CD14-positive monocyte (primary cell): ENCODE data around the gene SPRY2. TPM values are rescaled to one million over a fixed set of nuclear protein-coding genes. Genes with fewer than 3 reads are reported as not detected.

Source experiments
- DNase-seq, 3 donors: peaks; one replicate each; pipeline ENCODE4 v3.0.0-alpha.2; 2011 to 2022
- H2AFZ ChIP-seq: 2 replicates; pipeline ENCODE4 v1.6.0; 2012; ENCODE audit warnings: mild to moderate bottlenecking, low read depth, low read length, inconsistent platforms; ENCODE audit not compliant: insufficient read depth, poor library complexity, severe bottlenecking
- H3K27ac ChIP-seq, 2 donors: 1 replicate in 1 of 2; 2 replicates in 1 of 2; pipeline ENCODE4 v1.5.1; 2012 to 2013; ENCODE audit warnings: low read length in 2 of 2, control low read depth in 1 of 2, inconsistent platforms in 1 of 2, low read depth in 1 of 2, mild to moderate bottlenecking in 1 of 2
- H3K27me3 ChIP-seq, 2 donors: one replicate each; pipeline versions ENCODE4 v1.6.0 to v1.6.1; 2011 to 2013; ENCODE audit warnings: low read length in 2 of 2; ENCODE audit not compliant: control insufficient read depth in 2 of 2, insufficient read depth in 2 of 2
- H3K36me3 ChIP-seq, 2 donors: replicated peaks in 1 of 2; 1 replicate in 1 of 2; 2 replicates in 1 of 2; pipeline versions ENCODE4 v1.5.1 to v1.6.1; 2012 to 2013; ENCODE audit warnings: low read length in 2 of 2, control low read depth in 1 of 2, inconsistent platforms in 1 of 2, mild to moderate bottlenecking in 1 of 2; ENCODE audit not compliant: insufficient read depth in 2 of 2, control insufficient read depth in 1 of 2
- H3K4me1 ChIP-seq, 2 donors: 1 replicate in 1 of 2; 2 replicates in 1 of 2; pipeline versions ENCODE4 v1.5.1 to v1.6.1; 2012 to 2013; ENCODE audit warnings: low read length in 2 of 2, control low read depth in 1 of 2, inconsistent platforms in 1 of 2, mild to moderate bottlenecking in 1 of 2, moderate library complexity in 1 of 2; ENCODE audit not compliant: insufficient read depth in 2 of 2, control insufficient read depth in 1 of 2
- H3K4me2 ChIP-seq: replicated peaks from 2 replicates; pipeline ENCODE3; 2012; ENCODE audit warnings: low read length, moderate library complexity, mild to moderate bottlenecking; ENCODE audit not compliant: poor library complexity, severe bottlenecking; ENCODE audit errors: extremely low read depth
- H3K4me3 ChIP-seq, 3 experiments: fragments of 200-600 bp in 1 of 3; sonication (generic) in 1 of 3; replicated peaks in 1 of 3; 1 replicate in 2 of 3; 2 replicates in 1 of 3; pipeline ENCODE4 v1.5.1; 2011 to 2013; ENCODE audit warnings: low read length in 3 of 3, mild to moderate bottlenecking in 3 of 3, control low read depth in 2 of 3, low read depth in 2 of 3, inconsistent platforms in 1 of 3, moderate library complexity in 1 of 3
- H3K79me2 ChIP-seq: 2 replicates; pipeline ENCODE4 v1.6.0; 2012; ENCODE audit warnings: mild to moderate bottlenecking, control low read depth, inconsistent platforms, low read length, moderate library complexity; ENCODE audit not compliant: insufficient read depth
- H3K9ac ChIP-seq: 2 replicates; pipeline ENCODE4 v1.6.0; 2017; ENCODE audit warnings: low read length, mild to moderate bottlenecking; ENCODE audit not compliant: insufficient read depth, poor library complexity, severe bottlenecking
- H3K9me3 ChIP-seq, 2 donors: replicated peaks in 1 of 2; 1 replicate in 1 of 2; 2 replicates in 1 of 2; pipeline versions ENCODE4 v1.5.1 to v1.6.1; 2012 to 2013; ENCODE audit warnings: low read length in 2 of 2, control low read depth in 1 of 2; ENCODE audit not compliant: control insufficient read depth in 1 of 2, insufficient read depth in 1 of 2
- H4K20me1 ChIP-seq: 2 replicates; pipeline ENCODE4 v1.6.0; 2012; ENCODE audit warnings: mild to moderate bottlenecking, low read length, control low read depth, moderate library complexity; ENCODE audit not compliant: insufficient read depth
- H3K27ac Mint-ChIP-seq, 7 donors: one replicate each; pipeline ENCODE4 v1.8.0; 2020; ENCODE audit warnings: mild to moderate bottlenecking in 7 of 7, mixed read lengths in 7 of 7, moderate library complexity in 6 of 7, inconsistent platforms in 2 of 7
- H3K27me3 Mint-ChIP-seq, 3 donors: one replicate each; pipeline ENCODE4 v1.8.0; 2021 to 2022; ENCODE audit warnings: low read depth in 3 of 3, mild to moderate bottlenecking in 3 of 3, mixed read lengths in 3 of 3, moderate library complexity in 3 of 3, inconsistent platforms in 1 of 3
- H3K36me3 Mint-ChIP-seq, 2 donors: one replicate each; pipeline ENCODE4 v1.8.0; 2020; ENCODE audit warnings: mixed read lengths in 2 of 2, inconsistent platforms in 1 of 2, mild to moderate bottlenecking in 1 of 2
- H3K4me1 Mint-ChIP-seq: one replicate; pipeline ENCODE4 v1.8.0; 2020; ENCODE audit warnings: mild to moderate bottlenecking, mixed read lengths
- H3K4me3 Mint-ChIP-seq, 2 donors: one replicate each; pipeline ENCODE4 v1.8.0; 2020; ENCODE audit warnings: mild to moderate bottlenecking in 2 of 2, mixed read lengths in 2 of 2, moderate library complexity in 1 of 2
- H3K9me3 Mint-ChIP-seq, 7 donors: one replicate each; pipeline ENCODE4 v1.8.0; 2020 to 2022; ENCODE audit warnings: mixed read lengths in 7 of 7, mild to moderate bottlenecking in 6 of 7, moderate library complexity in 6 of 7, inconsistent platforms in 2 of 7
- CTCF ChIP-seq: fragments of 200-600 bp; IDR thresholded peaks from one replicate; pipeline ENCODE4 v1.8.0; 2022; ENCODE audit warnings: antibody characterized with exemption, mild to moderate bottlenecking
- intact Hi-C, 2 donors: fragments of 100-400 bp; cut with micrococcal nuclease; formaldehyde crosslinking; loops; one replicate each; pipeline versions ENCODE4 v1.15.0 to v1.15.1; 2023
- polyA plus RNA-seq, 3 donors: library from polyadenylated mRNA; depleted of rRNA in 1 of 3; unstranded in 2 of 3; stranded (reverse) in 1 of 3; fragments of 300-500 nt in 2 of 3; fragments of >200 nt in 1 of 3; fragmentation: Illumina TruSeq in 2 of 3; gene quantifications; 1 replicate in 2 of 3; 2 replicates in 1 of 3; pipeline ENCODE4 v1.2.3, GENCODE V29; 2012 to 2021

Gene SPRY2
- polyA plus RNA-seq, 3 donors, result 0.26 to 1.8 (median 0.73) TPM

- H3K79me2 ChIP-seq, result no peaks in the 10 kb centered on the region
- no peak for DNase-seq
- H3K4me3 ChIP-seq, result no peak overlapping the region
- Mint-ChIP-seq H3K4me1 (peaks cover 6% of the 10 kb centered on the region), H3K36me3 (no peaks in the 10 kb centered on the region), H3K4me3 (no peak overlapping the region), H3K27me3 (peaks cover 0 to 2% (median 0%) of the 10 kb centered on the region in 3 donors), H3K9me3 (peaks cover 3 to 7% (median 4%) of the 10 kb centered on the region in 7 donors), H3K27ac (no peak overlapping the region)
- H4K20me1 ChIP-seq, result no peaks in the 10 kb centered on the region
- H3K27ac ChIP-seq, result no peak overlapping the region
- no peak for TF ChIP-seq CTCF
- no peaks in the 10 kb centered on the region for H3K27me3 ChIP-seq
- intact Hi-C loops, result no loop called here
- H3K9ac ChIP-seq, result no peak overlapping the region
- no peaks in the 10 kb centered on the region for H3K36me3 ChIP-seq
- H3K4me1 ChIP-seq, result no peaks in the 10 kb centered on the region
- no peak overlapping the region for H3K4me2 ChIP-seq
- H2AFZ ChIP-seq, result no peak overlapping the region
- H3K9me3 ChIP-seq, result peaks cover 0 to 5% of the 10 kb centered on the region in 2 donors
Observed at GRCh38 chr13:80386592-80386991, 45.7 kb upstream of the SPRY2 start.

GRCh38 chr13:80386002-80386401, 45.1 kb upstream of the SPRY2 start:
- intact Hi-C loops, result no loop called here
- H3K36me3 Mint-ChIP-seq, result no peaks in the 10 kb centered on the region

More at GRCh38 chr13:80386002-80386401, 45.1 kb upstream of the SPRY2 start:
- DNase-seq, result no peak
- Histone ChIP-seq H3K4me3 (no peak overlapping the region), H3K79me2 (no peaks in the 10 kb centered on the region), H3K27me3 (no peaks in the 10 kb centered on the region), H3K9ac (no peak overlapping the region), H3K4me2 (no peak overlapping the region), H3K36me3 (no peaks in the 10 kb centered on the region), H3K4me1 (no peaks in the 10 kb centered on the region), H3K9me3 (peaks cover 0 to 2% of the 10 kb centered on the region in 2 donors), H3K27ac (no peak overlapping the region), H2AFZ (no peak overlapping the region), H4K20me1 (no peaks in the 10 kb centered on the region)
- Mint-ChIP-seq H3K4me3 (no peak overlapping the region), H3K27ac (no peak overlapping the region), H3K4me1 (peaks cover 6% of the 10 kb centered on the region), H3K9me3 (peaks cover under 1 to 5% (median 3%) of the 10 kb centered on the region in 7 donors), H3K27me3 (peaks cover 0 to under 1% (median 0%) of the 10 kb centered on the region in 3 donors)
- no peak for TF ChIP-seq CTCF
